H9 (cell line): Measurements from ENCODE around the gene TOMM5. TPM values are rescaled to one million over a fixed set of nuclear protein-coding genes. Genes with fewer than 3 reads are reported as not detected.

Experiments
- DNase-seq: peaks from one replicate; pipeline ENCODE4 v3.0.0-alpha.2; 2017
- H2AFZ ChIP-seq: one replicate; pipeline ENCODE4 v1.6.1; 2013; ENCODE audit warnings: mild to moderate bottlenecking, low read length, control low read depth, moderate library complexity
- H2AK5ac ChIP-seq: 2 replicates; pipeline ENCODE4 v1.6.1; 2013; ENCODE audit warnings: low read length, control low read depth, mixed read lengths; ENCODE audit not compliant: insufficient read length
- H2BK120ac ChIP-seq: one replicate; pipeline ENCODE4 v1.6.1; 2013; ENCODE audit warnings: low read depth, mild to moderate bottlenecking, low read length, control low read depth, inconsistent platforms; ENCODE audit not compliant: poor library complexity, severe bottlenecking
- H2BK12ac ChIP-seq: 2 replicates; pipeline ENCODE4 v1.6.1; 2013; ENCODE audit warnings: low read length, control low read depth, mixed read lengths, low read depth; ENCODE audit not compliant: insufficient read length
- H2BK15ac ChIP-seq: 2 replicates; pipeline ENCODE4 v1.6.1; 2013; ENCODE audit warnings: low read depth, low read length, control low read depth
- H2BK20ac ChIP-seq: one replicate; pipeline ENCODE4 v1.6.1; 2013; ENCODE audit warnings: low read depth, mild to moderate bottlenecking, low read length, control low read depth, inconsistent platforms; ENCODE audit not compliant: poor library complexity, severe bottlenecking
- H2BK5ac ChIP-seq: 2 replicates; pipeline ENCODE4 v1.6.1; 2013; ENCODE audit warnings: low read length, control low read depth, mixed read lengths; ENCODE audit not compliant: insufficient read length
- H3K14ac ChIP-seq: 2 replicates; pipeline ENCODE4 v1.6.1; 2013; ENCODE audit warnings: low read length, control low read depth; ENCODE audit not compliant: insufficient read depth
- H3K18ac ChIP-seq: 2 replicates; pipeline ENCODE4 v1.6.1; 2013; ENCODE audit warnings: low read depth, mild to moderate bottlenecking, mixed read lengths, low read length, control low read depth; ENCODE audit not compliant: insufficient read length
- H3K23ac ChIP-seq: 2 replicates; pipeline ENCODE4 v1.6.1; 2013; ENCODE audit warnings: low read length, control low read depth, mixed read lengths, low read depth; ENCODE audit not compliant: insufficient read length
- H3K23me2 ChIP-seq: 2 replicates; pipeline ENCODE4 v1.6.1; 2013; ENCODE audit warnings: low read depth, mild to moderate bottlenecking, mixed read lengths, low read length, control low read depth; ENCODE audit not compliant: insufficient read length, poor library complexity, severe bottlenecking
- H3K27ac ChIP-seq: 2 replicates; pipeline ENCODE4 v1.5.1; 2013; ENCODE audit warnings: low read length, control low read depth, mixed read lengths, low read depth; ENCODE audit not compliant: insufficient read length
- H3K27me3 ChIP-seq: 2 replicates; pipeline ENCODE4 v1.6.1; 2013; ENCODE audit warnings: low read length, control low read depth, inconsistent platforms; ENCODE audit not compliant: insufficient read depth
- H3K4ac ChIP-seq: 2 replicates; pipeline ENCODE4 v1.6.1; 2013; ENCODE audit warnings: low read depth, mild to moderate bottlenecking, control low read depth, inconsistent platforms, low read length, moderate library complexity
- H3K4me1 ChIP-seq: 2 replicates; pipeline ENCODE4 v1.6.1; 2013; ENCODE audit warnings: low read length, control low read depth, inconsistent platforms; ENCODE audit not compliant: insufficient read depth
- H3K4me2 ChIP-seq: 2 replicates; pipeline ENCODE4 v1.6.1; 2013; ENCODE audit warnings: low read length, control low read depth, mixed read lengths; ENCODE audit not compliant: insufficient read length, insufficient read depth
- H3K56ac ChIP-seq: 2 replicates; pipeline ENCODE4 v1.6.1; 2013; ENCODE audit warnings: low read depth, mild to moderate bottlenecking, mixed read lengths, low read length, control low read depth; ENCODE audit not compliant: insufficient read length
- H3K79me1 ChIP-seq: 2 replicates; pipeline ENCODE4 v1.6.1; 2013; ENCODE audit warnings: low read depth, mild to moderate bottlenecking, moderate library complexity, low read length, control low read depth, inconsistent platforms; ENCODE audit not compliant: insufficient read depth, poor library complexity, severe bottlenecking
- H3K79me2 ChIP-seq: 2 replicates; pipeline ENCODE4 v1.6.1; 2013; ENCODE audit warnings: low read length, control low read depth, inconsistent platforms; ENCODE audit not compliant: insufficient read depth
- H3K9ac ChIP-seq: 2 replicates; pipeline ENCODE4 v1.6.1; 2013; ENCODE audit warnings: low read length, control low read depth, mixed read lengths; ENCODE audit not compliant: insufficient read length; ENCODE audit errors: extremely low read depth
- H3K9me3 ChIP-seq: one replicate; pipeline ENCODE4 v1.6.1; 2013; ENCODE audit warnings: low read depth, low read length, inconsistent platforms; ENCODE audit not compliant: control insufficient read depth
- H3T11ph ChIP-seq: one replicate; pipeline ENCODE4 v1.6.1; 2013; ENCODE audit warnings: mild to moderate bottlenecking, low read length, control low read depth, inconsistent platforms
- H4K20me1 ChIP-seq: one replicate; pipeline ENCODE4 v1.6.1; 2013; ENCODE audit not compliant: control insufficient read depth, insufficient read length, insufficient read depth
- H4K5ac ChIP-seq: 2 replicates; pipeline ENCODE4 v1.6.1; 2013; ENCODE audit warnings: low read depth, mild to moderate bottlenecking, mixed read lengths, low read length, control low read depth; ENCODE audit not compliant: insufficient read length
- H4K8ac ChIP-seq: replicated peaks from 2 replicates; pipeline ENCODE4 v1.6.1; 2013; ENCODE audit warnings: low read length, control low read depth, mixed read lengths, low read depth; ENCODE audit not compliant: insufficient read length
- H4K91ac ChIP-seq: 2 replicates; pipeline ENCODE4 v1.6.1; 2013; ENCODE audit warnings: low read depth, mild to moderate bottlenecking, moderate library complexity, mixed read lengths, low read length, control low read depth; ENCODE audit not compliant: insufficient read length
- H3K27ac Mint-ChIP-seq, 3 experiments: 2 replicates in 2 of 3; 3 replicates in 1 of 3; pipeline ENCODE4 v1.8.0; 2020 to 2021; ENCODE audit warnings: mixed read lengths in 3 of 3, mild to moderate bottlenecking in 1 of 3, moderate library complexity in 1 of 3
- H3K27me3 Mint-ChIP-seq: 2 replicates; pipeline ENCODE4 v1.8.0; 2021; ENCODE audit warnings: low read depth, mild to moderate bottlenecking, moderate library complexity, mixed read lengths
- H3K36me3 Mint-ChIP-seq, 3 experiments: 2 replicates in 2 of 3; 3 replicates in 1 of 3; pipeline ENCODE4 v1.8.0; 2020 to 2021; ENCODE audit warnings: low read depth in 3 of 3, mixed read lengths in 3 of 3; ENCODE audit not compliant: insufficient read depth in 1 of 3
- H3K4me1 Mint-ChIP-seq, 2 experiments: 2 replicates each; pipeline ENCODE4 v1.8.0; 2020; ENCODE audit warnings: mixed read lengths in 2 of 2
- H3K4me3 Mint-ChIP-seq, 2 experiments: 2 replicates in 1 of 2; 3 replicates in 1 of 2; pipeline ENCODE4 v1.8.0; 2020 to 2021; ENCODE audit warnings: mild to moderate bottlenecking in 2 of 2, mixed read lengths in 2 of 2, moderate library complexity in 1 of 2
- H3K9me3 Mint-ChIP-seq, 2 experiments: 2 replicates in 1 of 2; 3 replicates in 1 of 2; pipeline ENCODE4 v1.8.0; 2020; ENCODE audit warnings: mild to moderate bottlenecking in 2 of 2, mixed read lengths in 2 of 2, moderate library complexity in 1 of 2
- WGBS: extraction: QIAGEN DNeasy Blood & Tissue Kit; methylation state at CpG from one replicate; pipeline ENCODE4 v1.1.7; 2013; ENCODE audit warnings: missing lambda C conversion rate, low lambda C conversion rate, mixed read lengths; ENCODE audit not compliant: insufficient read length; ENCODE audit errors: extremely low coverage; 5-methylcytosine and 5-hydroxymethylcytosine counted together
- total RNA-seq: library from RNA; stranded (reverse); gene quantifications from 2 replicates; pipeline ENCODE4 v1.2.1, GENCODE V29; 2021
- TF ChIP-seq, protein P1 (sequence below): fragments of 200-600 bp; sonication (generic); conservative IDR thresholded peaks from 3 replicates; pipeline ENCODE4 v1.8.0; 2021; ENCODE audit warnings: antibody characterized with exemption, mild to moderate bottlenecking

Gene TOMM5
- total RNA-seq, 1 experiment from 2014 or later, result 124 TPM

DNA sequence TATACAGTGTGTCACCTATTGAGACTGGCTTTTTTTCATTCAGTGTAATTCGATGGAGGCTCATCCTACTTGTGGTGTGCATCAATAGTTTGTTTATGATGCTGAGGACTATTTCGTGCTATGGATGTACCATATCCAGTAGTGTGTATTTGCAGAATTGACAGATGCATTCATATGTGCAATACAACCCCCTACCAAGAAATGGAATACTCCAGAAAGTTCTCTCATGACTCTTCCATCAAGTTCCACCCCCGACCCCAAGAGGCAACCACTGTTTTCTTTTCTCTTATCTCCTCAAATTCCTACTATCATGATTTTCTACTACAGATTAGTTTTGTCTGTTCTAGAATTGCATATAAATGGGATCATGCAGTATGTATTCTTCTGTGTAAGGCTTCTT, 38.1 kb downstream of the TOMM5 start:
- no peak for DNase-seq
- Histone ChIP-seq H2AK5ac (no peak overlapping the region), H3K9ac (no peak overlapping the region), H3K79me2 (no peaks in the 10 kb centered on the region), H3K4me2 (no peak overlapping the region), H3K23me2 (no peaks in the 10 kb centered on the region), H3K9me3 (no peaks in the 10 kb centered on the region), H4K20me1 (no peaks in the 10 kb centered on the region), H3K56ac (no peak overlapping the region), H3K4ac (no peak overlapping the region), H3K4me1 (peaks cover 3% of the 10 kb centered on the region), H2BK12ac (no peak overlapping the region), H2BK20ac (no peak overlapping the region), H4K8ac (no peak overlapping the region), H3K79me1 (no peaks in the 10 kb centered on the region), H3K14ac (no peak overlapping the region), H2BK15ac (no peak overlapping the region), H2AFZ (no peak overlapping the region), H4K91ac (no peak overlapping the region), H3K23ac (no peak overlapping the region), H4K5ac (no peak overlapping the region), H3K18ac (no peak overlapping the region), H2BK5ac (no peak overlapping the region), H3K27ac (no peak overlapping the region), H3T11ph (no peak overlapping the region), H3K27me3 (no peaks in the 10 kb centered on the region), H2BK120ac (no peak overlapping the region)
- no peak overlapping the region for H3K27ac Mint-ChIP-seq
- peaks cover 0 to 4% (median 1%) of the 10 kb centered on the region in 3 experiments; a peak in 4 of 7 replicates for H3K36me3 Mint-ChIP-seq
- no peak overlapping the region for H3K4me3 Mint-ChIP-seq
- TF ChIP-seq, protein P1, sequence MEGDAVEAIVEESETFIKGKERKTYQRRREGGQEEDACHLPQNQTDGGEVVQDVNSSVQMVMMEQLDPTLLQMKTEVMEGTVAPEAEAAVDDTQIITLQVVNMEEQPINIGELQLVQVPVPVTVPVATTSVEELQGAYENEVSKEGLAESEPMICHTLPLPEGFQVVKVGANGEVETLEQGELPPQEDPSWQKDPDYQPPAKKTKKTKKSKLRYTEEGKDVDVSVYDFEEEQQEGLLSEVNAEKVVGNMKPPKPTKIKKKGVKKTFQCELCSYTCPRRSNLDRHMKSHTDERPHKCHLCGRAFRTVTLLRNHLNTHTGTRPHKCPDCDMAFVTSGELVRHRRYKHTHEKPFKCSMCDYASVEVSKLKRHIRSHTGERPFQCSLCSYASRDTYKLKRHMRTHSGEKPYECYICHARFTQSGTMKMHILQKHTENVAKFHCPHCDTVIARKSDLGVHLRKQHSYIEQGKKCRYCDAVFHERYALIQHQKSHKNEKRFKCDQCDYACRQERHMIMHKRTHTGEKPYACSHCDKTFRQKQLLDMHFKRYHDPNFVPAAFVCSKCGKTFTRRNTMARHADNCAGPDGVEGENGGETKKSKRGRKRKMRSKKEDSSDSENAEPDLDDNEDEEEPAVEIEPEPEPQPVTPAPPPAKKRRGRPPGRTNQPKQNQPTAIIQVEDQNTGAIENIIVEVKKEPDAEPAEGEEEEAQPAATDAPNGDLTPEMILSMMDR, result no peak
- H3K9me3 Mint-ChIP-seq, result no peaks in the 10 kb centered on the region
- no CpG with 5 or more reads among the region's 3 CpGs for WGBS
- H3K27me3 Mint-ChIP-seq, result no peaks in the 10 kb centered on the region
- H3K4me1 Mint-ChIP-seq, result peaks cover 13 to 23% of the 10 kb centered on the region in 2 experiments
